NCI-H2107 treated with DMSO at 0.1 percent for 48 hours (cell line): ENCODE measurements around the gene DDX31.

Source experiments
- DNase-seq: peaks from one replicate; lab custom pipeline; 2025; ENCODE audit not compliant: unreplicated experiment; lab: John Stamatoyannopoulos, UW

Gene DDX31

DNA sequence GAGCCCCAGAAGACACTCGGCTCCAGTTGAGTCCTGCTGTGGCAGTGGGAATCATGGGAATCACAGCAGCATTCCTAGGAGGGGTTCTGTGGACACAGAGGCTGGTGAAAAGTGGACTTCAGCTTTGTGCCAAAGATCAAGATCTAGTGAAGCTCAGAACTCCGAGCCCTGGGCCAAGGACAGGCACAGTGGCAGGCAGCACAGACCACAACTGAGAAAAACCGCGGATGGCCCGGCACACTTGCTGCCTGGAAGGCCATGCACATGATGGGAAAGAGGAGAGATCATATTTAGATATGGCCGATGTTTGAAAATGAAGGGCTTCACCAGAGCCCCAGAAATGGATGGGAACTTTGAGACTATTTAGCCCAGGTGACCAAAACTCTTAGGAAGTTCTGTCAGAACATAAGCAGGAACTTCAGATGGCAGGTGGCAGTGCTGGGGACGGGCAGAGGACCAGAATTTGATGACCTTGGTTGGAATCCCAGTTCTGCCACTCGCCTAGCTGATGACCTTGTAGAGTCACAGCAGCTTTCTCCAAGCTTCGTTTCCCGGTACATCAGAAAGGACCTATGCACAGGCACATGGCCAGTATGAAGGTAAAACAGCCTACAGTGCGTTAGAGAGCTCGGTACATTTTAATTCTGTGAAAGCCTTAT lies 69.3 kb downstream of the DDX31 start:
- no peak for DNase-seq

DNA sequence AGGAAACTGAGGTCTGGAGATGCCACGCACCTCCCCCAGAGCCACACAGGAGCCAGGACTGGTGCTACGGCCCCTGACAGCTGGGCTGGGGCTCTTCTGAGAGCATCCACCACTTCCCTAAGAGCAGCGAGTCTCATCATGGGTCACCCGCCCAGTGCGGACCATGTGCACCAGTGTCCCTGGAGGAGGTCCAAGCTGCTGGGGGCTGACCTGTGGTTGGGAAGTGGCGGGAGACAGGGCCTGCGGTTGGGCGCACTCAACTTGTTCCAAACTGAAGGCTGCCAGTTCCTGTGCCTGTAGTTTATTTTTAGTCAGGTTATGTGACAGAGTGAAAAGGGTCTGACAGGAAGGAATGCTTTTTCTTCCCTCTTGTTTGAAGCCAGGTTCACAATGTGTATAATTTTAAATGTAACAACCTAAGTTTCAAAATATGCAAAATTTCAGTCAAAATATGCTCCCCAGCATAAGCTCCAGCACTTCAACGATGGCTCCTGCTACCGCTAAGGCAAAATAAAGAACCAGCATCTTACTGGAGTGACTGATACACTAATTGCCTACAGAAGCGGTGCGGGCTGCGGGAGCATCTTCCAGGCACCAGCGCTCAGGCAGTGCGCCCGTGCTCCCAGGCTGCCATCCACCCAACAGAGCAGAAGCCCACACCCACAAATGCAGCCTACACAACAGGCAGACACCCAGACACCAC lies 72.6 kb downstream of the DDX31 start:
- no peak for DNase-seq

DNA sequence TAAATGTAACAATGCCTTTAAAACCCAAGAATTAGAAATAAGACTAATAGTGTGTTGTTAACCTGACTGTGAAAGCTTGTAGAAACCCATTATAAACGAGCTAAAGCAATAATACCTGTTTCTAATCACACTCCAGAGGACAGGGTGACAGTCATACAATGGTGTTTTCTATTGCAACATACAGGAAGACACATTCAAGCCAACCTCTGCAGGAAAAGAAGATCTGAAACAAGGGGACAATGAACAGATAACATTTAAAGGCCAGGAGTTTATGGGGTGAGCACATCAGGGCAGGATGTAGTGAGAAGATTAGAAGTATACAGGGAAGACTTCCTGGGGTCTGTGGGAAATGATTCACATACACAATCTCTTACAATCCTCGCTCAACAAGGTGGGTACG lies 73.6 kb downstream of the DDX31 start:
- no peak for DNase-seq

DNA sequence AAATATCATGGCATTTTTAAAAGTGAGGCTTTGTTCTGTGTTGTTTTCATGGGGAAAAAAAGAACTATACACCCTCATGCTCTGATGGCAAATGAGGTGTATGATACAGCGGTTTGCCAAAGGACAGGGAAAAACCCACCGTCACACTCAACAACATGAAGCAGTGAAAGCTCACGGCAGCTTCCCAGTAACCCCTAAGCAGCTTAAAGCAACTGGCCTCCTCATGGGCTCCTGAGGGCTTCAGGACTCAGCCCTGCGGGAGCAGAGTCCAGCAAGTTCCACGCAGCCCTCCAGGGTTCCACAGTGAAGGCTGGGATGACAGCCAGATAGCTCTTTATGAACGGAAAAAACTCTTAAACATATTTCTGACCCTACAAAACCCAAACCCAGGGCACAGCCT lies 74.5 kb downstream of the DDX31 start:
- DNase-seq: no peak

DNA sequence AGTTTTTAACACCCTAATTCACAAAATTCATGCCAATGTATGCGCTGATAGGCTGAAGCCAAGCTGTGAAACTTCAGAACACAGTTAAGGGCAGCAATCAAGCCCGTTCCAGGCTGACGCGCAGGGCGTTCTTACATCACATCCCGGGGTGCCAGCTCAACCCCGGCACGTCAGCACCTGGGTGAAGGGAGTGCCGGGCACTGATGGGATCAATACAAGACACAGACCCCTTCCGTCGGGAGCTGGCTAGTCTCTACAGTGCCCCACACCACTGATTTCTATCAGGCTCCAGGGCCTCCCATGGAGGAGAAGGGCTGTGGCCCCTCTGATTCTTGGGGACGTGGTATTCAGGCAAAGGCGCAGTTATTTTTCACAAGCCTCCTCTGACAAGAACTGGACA lies 75.4 kb downstream of the DDX31 start:
- DNase-seq: no peak

DNA sequence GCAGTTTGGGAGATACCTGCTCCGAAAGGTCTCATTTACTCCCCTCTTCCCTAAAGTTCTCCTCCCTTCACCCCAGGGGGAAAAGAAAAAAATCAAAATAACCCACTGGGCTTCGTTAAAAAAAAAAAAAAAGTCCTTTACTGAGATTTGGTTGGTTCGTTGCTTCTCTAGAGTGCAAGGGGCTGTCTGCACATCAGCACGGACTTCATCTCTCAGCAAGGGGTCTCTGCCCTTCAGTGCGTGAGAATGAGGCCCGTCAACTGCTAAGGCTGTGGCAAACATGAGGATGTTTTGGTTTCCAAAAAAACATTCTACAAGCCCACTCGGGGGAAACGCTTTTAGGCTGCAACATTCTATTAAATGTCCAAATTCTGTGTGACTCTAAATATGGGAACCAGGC lies 77.3 kb downstream of the DDX31 start:
- DNase-seq: no peak

DNA sequence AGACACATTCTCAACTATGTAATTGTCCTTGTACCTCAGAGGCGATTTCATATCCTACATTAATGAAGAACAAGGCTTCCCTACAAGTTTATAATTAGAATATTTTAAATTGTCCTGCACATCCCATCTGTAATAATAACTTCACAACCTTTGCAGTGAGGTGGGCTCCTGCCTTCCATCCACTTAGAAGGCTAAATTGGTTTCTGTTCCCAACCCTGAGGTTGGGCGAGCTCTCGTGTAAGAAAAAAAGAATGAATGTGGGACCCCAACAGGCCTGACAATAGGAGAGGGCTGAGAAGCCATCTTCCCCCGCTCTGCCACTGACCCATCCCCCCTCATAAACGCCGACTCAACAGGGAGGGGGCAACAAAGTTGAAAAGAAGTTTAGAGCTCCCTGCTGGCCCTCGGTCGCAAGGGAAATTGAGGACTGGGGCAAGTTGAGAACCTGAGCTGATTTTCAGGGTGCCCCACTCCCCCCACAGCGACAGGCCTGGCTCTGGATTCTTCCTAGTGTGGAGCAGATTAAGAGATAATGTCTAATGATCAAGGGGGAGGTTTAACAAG lies 78.0 kb downstream of the DDX31 start:
- DNase-seq: no peak

DNA sequence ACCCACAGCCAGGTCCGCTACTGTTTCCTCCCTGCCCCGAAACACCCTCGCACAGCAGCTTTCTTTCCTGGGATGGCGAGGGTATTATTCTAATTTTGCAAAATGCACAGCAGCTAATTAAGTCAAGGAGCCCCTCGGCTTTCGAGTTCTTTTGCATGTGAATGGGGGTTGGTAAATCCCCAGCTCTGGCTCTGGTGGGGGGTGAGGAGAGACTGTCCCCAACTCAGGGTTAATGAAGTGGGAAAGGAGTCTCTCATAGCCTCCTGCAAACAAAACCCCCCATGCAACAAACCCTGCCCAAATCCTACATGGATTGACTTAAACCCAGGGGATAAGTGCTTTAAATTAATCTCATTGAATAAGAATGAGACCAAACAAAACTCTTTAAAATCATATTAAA lies 78.5 kb downstream of the DDX31 start:
- DNase-seq: no peak

DNA sequence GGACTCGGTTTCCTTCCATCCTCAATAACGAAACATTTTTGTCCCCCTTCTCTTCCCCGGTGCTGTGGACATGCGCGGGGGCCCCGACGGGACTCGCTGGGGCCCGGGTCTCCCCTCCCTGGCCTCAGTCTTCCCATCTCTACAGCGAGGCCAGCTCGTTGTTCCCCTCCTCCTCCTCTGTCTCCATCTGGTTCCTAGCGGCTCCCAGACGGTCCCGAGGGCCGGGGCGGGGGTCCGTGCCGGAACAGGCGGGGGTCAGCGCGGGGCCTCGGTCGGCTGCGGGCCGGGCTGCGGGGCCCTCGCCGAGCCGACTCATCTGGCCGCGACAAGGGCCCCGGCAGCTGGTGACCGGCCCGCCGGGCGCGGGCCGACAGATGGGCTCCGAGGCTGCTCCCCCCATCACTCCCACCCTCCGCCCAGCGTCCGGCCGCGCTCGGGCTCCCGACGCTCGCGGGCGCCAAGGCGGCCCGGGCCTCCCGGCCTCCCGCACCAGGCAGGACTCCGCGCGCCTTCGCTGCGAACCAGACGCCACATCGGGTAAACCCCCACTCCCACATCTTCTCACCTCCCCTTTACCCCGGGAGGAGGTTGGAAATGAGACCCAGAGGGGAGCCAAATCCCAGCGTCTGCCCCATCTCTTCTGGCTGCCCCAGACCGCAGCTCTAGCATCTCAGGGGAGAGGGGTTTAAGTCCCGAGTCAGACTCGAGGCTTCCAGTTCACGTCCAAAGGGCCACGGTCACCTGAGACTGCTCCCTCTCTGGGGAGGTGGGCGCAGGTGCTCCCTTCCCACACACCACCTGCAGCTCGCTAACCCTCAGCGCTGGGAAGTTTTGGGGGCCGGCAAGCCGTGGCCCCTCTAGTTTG lies 79.2 kb downstream of the DDX31 start:
- DNase-seq: no peak

DNA sequence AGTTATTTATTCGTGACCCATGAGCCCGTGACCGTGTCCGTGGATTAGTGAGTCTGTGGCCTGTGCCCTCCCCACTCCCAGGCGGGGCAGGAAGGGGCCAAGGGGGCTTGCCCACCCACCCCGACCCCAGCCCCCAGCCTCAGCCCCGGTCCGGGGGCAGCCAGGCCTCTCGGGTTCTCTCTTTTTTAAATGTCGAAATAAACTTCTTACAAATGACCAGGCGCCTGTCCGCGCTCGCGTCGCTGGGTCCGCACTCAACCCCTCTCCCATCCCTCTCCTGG lies 79.8 kb downstream of the DDX31 start:
- no peak for DNase-seq

DNA sequence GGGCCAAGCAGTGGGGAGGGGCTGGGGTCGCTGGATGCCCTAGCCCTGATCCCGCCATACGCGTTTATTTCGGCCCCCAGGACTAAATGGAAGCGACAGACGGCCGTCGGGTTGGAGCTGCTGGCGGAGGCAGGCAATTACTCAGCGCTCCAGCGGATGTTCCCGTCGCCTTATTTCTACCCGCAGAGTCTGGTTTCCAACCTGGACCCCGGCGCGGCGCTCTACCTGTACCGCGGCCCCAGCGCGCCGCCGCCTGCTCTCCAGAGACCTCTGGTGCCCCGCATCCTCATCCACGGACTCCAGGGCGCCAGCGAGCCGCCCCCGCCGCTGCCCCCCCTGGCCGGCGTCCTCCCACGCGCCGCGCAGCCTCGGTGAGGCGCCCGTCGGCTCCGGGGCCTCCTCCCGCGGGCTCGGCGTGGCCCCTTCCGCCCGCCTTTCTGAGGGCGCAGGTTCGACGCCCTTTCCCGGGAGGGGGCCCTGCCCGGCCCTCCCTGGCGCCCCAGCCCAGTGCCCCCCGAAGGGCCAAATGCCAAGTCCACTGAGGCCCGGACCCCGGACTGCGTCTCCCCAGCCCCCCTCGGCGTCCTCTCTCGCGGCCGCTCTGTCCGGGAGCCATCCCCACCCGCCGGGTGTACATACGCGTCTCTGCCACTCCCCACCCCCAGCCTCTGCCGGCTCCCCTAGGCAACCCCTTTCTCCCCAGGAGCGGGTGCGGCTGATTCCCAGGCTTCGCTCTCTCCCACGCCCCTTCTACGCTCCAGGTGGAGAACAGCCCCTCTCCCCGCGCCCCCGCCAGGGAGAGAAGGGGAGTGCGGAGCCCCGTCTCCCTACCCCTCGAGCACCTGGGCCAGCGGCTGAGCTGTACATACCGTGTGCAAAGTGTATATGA lies 80.4 kb downstream of the DDX31 start:
- DNase-seq: no peak

DNA sequence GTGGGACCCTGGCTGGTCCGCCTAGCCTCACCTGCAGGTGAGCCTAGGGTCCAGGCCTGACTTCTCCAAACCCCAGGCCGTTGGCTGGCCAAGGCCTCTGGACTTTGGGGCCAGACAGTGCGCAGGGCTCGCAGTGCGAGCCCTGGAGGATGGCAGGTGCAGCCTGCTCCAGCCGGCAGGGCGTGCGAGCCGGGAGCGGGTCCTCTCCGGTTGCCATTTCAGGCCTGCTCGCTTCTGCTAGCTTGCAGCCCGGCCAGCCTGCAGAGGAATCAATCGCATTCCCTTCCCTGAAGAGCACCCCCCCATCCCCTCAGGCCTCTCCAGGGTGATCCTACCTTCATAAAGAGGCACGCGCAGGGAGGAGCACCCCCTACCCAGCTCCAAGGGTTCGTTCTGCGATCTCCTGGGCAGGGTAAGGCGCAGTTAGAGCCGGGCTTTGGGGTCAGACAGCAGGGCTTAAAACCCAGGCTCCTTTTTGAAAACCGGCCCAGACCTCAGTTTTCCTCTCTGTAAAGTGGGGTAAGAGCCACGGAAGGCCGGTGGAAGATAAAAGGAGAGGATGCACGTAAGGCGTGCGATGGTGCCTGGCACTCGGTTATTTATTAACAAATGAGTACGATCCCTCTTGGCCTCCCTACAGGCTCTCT lies 81.2 kb downstream of the DDX31 start:
- DNase-seq: no peak

DNA sequence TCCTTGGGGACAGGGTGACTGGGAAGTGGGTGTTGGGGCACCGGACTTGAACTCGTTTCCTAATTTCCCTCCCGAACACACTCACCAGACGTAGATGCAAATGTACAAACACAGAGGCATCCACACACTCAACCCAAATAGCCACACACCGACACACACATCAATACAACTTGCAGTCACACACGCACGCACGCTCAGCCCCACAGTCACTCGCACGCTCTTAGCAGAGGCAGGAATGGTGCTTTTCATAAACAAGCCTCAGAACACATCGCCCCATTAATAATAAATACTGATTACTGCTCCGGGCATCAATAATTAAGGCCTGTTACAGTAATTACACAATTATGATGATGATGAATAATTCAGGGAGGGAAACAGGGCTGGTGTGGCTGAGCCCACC lies 81.7 kb downstream of the DDX31 start:
- DNase-seq: no peak

DNA sequence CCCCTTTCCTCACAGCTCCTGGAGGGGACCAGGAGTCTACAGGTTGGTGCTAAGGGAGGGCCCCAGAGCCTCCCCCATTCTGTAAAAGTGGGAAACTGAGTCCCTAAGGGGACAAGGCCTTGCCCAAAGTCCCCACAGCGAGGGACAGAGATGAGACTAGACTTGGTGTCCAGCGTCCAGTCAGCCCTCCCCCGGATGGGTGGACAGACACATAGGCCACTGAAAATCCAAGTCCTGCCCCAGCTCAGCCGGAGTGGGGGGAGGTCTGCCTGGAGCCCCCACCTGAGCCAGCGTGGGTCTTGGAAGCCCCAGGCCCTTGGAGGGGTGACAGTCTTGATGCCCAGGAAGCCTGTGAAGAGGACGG lies 82.2 kb downstream of the DDX31 start:
- no peak for DNase-seq

DNA sequence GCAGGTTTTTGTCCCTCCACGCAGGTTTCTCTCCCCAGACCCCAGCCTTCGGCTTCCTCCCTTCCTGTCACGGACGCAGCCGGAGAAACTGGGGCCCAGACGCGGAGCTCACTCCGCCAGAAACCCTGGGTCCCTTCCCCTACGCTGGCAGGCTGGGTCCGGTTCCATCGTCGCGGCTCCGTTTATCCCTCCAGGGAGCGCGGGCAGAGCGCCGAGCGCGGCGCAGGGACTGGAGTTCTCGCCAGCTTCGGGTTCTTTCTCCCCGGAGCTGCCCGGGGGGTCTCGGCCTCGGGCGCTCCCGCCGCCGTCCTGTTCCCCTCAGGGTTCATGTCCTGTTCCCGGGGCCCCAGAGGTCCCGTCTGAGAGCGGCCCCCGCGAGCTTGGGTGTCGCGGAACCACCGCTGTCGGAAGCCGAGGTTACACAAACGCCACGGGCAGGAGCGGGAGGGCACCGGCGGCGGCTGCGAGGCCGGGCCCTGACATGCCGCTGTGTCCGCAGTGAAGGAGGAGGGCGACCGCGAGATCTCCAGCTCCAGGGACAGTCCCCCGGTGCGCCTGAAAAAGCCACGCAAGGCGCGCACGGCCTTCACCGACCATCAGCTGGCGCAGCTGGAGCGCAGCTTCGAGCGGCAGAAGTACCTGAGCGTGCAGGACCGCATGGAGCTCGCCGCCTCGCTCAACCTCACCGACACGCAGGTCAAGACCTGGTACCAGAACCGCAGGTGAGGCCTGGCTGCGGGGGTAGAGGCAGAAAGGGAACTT lies 82.8 kb downstream of the DDX31 start:
- DNase-seq: no peak

DNA sequence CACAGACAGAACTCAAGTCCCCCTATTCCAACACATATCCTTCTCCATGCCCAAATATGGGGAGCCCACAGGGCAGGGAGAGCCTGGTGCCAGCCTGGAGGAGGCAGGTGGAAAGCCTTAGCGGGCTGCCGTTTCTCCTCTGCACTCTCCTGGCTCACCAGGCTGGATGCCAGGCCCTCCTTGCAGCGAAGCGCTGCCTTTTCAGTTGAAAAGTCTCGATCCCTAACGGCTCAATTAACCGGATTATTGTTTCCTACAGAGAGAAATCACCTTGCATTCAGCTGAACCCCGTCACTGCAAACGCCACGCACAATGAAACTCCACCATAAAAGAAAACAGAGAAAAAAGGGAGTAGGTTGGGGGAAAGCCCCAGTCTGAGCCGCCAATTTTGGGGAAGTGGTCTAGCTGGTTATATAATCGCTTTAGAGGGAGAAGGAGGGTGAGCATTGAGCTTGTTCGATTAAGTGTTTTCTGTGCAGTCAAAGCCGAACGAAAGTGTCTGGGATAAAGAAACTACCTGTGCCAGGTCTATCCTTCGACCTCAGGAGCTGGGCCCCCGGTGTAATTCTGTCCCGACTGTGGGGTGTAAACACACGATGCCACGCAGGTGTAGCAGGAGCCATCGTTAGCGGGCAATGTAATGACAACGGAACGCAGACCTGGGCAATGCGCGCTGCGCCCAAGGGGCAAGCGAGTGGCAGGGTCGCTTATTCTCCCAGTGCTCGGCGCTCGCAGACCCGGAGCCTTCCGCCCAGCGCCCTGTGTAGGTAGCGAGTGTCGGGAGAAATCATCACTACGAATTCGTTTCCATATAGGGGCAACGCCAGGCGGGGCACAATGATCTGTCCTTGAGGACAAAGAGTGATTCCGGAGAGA lies 83.6 kb downstream of the DDX31 start:
- DNase-seq: no peak

DNA sequence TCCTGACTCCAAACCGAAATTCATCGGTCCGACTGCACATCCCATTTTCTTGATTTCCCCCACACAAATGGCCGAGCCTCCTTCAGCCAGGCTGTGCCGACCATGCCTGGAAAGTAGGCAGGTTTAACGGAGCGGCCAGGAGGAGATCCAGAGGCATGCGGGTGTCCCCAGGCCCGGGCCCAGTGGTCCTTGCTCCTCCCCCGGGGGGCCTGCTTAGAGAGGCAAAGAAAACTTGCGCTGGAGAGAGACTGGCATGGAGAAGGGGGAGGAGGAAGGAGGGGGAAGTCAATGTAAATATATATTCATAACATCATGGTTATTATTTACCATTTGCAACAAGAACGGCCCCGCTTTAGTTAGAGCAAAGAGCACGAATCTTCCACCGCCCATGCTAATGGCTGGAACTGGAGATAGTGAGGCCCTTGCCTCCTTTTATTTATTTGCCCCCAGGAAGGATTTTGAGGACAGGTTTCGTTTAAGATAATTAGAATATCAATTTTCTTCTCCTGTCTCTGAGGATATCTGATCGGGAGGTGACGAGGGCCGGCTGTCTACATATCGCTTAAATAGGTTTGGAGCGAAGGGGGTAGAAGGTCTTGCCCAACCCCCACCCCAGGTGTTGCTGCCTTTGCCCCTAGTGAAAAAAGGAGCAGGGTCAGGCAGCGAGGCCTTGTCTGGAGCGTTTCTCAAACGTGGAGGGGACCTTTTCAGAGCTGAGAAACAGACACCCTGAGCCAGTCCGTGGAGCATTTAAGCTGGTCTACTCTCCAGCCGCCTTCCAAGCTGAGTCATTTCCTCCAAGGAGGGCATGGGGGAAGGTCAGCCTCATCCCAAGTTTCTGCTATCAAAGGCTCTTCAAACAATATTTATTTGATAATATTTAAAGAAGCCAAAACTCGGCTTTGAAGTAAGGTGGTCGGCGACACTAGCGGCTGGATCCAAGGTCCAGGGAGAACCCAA lies 84.9 kb downstream of the DDX31 start:
- no peak for DNase-seq
